ENCODE data around the gene ZBTB34. TPM values are rescaled to one million over a fixed set of nuclear protein-coding genes. Genes with fewer than 3 reads are reported as not detected.

The ZBTB34 gene
- total RNA-seq, 4 donors from 2014 or later: 11.5 to 19.7 (median 16.2) TPM

GRCh38 chr9:126893079-126893478 is 32.6 kb downstream of the ZBTB34 start:
- no peak for TF ChIP-seq CTCF (IDR thresholded peaks at IDR 0.05; ENCODE audit: low read depth)

GRCh38 chr9:126894052-126894603 is 33.7 kb downstream of the ZBTB34 start:
- TF ChIP-seq CTCF (IDR thresholded peaks at IDR 0.05; ENCODE audit: low read depth): no peak

- no peak for TF ChIP-seq CTCF (IDR thresholded peaks at IDR 0.05; ENCODE audit: low read depth)
Observed at GRCh38 chr9:126902210-126902609, 41.8 kb downstream of the ZBTB34 start.

- no peak for TF ChIP-seq CTCF (IDR thresholded peaks at IDR 0.05; ENCODE audit: low read depth)
Observed at GRCh38 chr9:126904586-126904985, 44.1 kb downstream of the ZBTB34 start.

- no peak for TF ChIP-seq CTCF (IDR thresholded peaks at IDR 0.05; ENCODE audit: low read depth)
Observed at GRCh38 chr9:126906091-126906490, 45.7 kb downstream of the ZBTB34 start.

- TF ChIP-seq CTCF (IDR thresholded peaks at IDR 0.05; ENCODE audit: low read depth): no peak
Observed at GRCh38 chr9:126907058-126907457, 46.6 kb downstream of the ZBTB34 start.

GRCh38 chr9:126914458-126915280 is 54.2 kb downstream of the ZBTB34 start, which contains the start of gene RALGPS1:
Gene RALGPS1, plus strand, starts transcription at chr9:126914782. Its CDS starts 47,508 bp downstream, at chr9:126962290.
- no peak for TF ChIP-seq CTCF (IDR thresholded peaks at IDR 0.05; ENCODE audit: low read depth)

All from subcutaneous adipose tissue (tissue), 4 donors.